Sigmoid colon (tissue), 7 donors: Measurements from ENCODE around the gene BCKDK. TPM values are rescaled to one million over a fixed set of nuclear protein-coding genes. Genes with fewer than 3 reads are reported as not detected.
A peak's percentile ranks its signal among the peaks of the same experiment; 100 is the strongest.

ENCODE experiments used
- DNase-seq: peaks from one replicate; pipeline ENCODE4 v3.0.0-alpha.2; 2019
- H3K27ac ChIP-seq, 4 donors: fragments of 200-600 bp; sonication (generic); one replicate each; pipeline ENCODE4 v1.5.1; 2016 to 2019; ENCODE audit warnings: mild to moderate bottlenecking in 1 of 4
- H3K27me3 ChIP-seq, 3 donors: fragments of 200-600 bp; sonication (generic); one replicate each; pipeline ENCODE4 v1.5.1; 2019; ENCODE audit warnings: mild to moderate bottlenecking in 1 of 3
- H3K36me3 ChIP-seq, 4 donors: fragments of 200-600 bp; sonication (generic); one replicate each; pipeline ENCODE4 v1.5.1; 2016 to 2019
- H3K4me1 ChIP-seq, 4 donors: fragments of 200-600 bp; sonication (generic); one replicate each; pipeline ENCODE4 v1.5.1; 2017 to 2019
- H3K4me3 ChIP-seq, 4 donors: fragments of 200-600 bp; sonication (generic); one replicate each; pipeline ENCODE4 v1.5.1; 2017 to 2019; ENCODE audit warnings: mild to moderate bottlenecking in 2 of 4, moderate library complexity in 1 of 4
- H3K9me3 ChIP-seq, 4 donors: fragments of 200-600 bp in 3 of 4; sonication (generic) in 3 of 4; one replicate each; pipeline versions ENCODE4 v1.5.1 to v1.6.1; 2013 to 2019
- CTCF ChIP-seq, 4 experiments: fragments of 450-650 bp in 3 of 4; fragments of 200-600 bp in 1 of 4; IDR thresholded peaks; one replicate each; pipeline ENCODE4 v1.5.1; 2016 to 2019; ENCODE audit warnings: antibody characterized with exemption in 4 of 4, mild to moderate bottlenecking in 3 of 4, moderate library complexity in 2 of 4
- EP300 ChIP-seq, 4 donors: sonication (generic); formaldehyde crosslinking; IDR thresholded peaks; one replicate each; pipeline ENCODE4 v1.6.1; 2017; ENCODE audit warnings: antibody characterized with exemption in 4 of 4
- POLR2A ChIP-seq, 2 donors: fragments of 450-650 bp; IDR thresholded peaks; one replicate each; pipeline ENCODE4 v1.6.1; 2016; ENCODE audit warnings: antibody characterized with exemption in 2 of 2, mild to moderate bottlenecking in 2 of 2, moderate library complexity in 2 of 2
- POLR2AphosphoS5 ChIP-seq, 4 donors: sonication (generic); formaldehyde crosslinking; IDR thresholded peaks; one replicate each; pipeline ENCODE4 v1.6.1; 2017; ENCODE audit warnings: antibody characterized with exemption in 4 of 4
- WGBS, 2 donors: extraction: QIAGEN DNeasy Blood & Tissue Kit; methylation state at CpG; one replicate each; pipeline ENCODE4 v1.1.7; 2013; 5-methylcytosine and 5-hydroxymethylcytosine counted together
- intact Hi-C: fragments of 100-400 bp; cut with DNase I; formaldehyde crosslinking; loops from one replicate; pipeline ENCODE4 v1.15.1; 2023
- polyA plus RNA-seq, 3 donors: library from polyadenylated mRNA; stranded (reverse); fragments of 200-250 nt; gene quantifications; one replicate each; pipeline ENCODE4 v1.2.3, GENCODE V29; 2013
- total RNA-seq, 4 donors: library from RNA; depleted of rRNA; stranded (reverse); fragments of >200 nt; gene quantifications; one replicate each; pipeline ENCODE4 v1.1.0, GENCODE V29; 2016
- donor health status: healthy with polysubstance abuse.
- donor health status: Bipolar disorder and iron deficiency.
- donor health status: healthy.

Gene BCKDK
- total and polyA plus RNA-seq, 7 donors: 21.6 to 42.7 (median 33.2) TPM

- WGBS, 2 donors: 76 to 86% methylated on average over 14 of the region's 14 CpGs
- Histone ChIP-seq H3K9me3 (no peaks in the 10 kb centered on the region), H3K4me3 (no peak overlapping the region), H3K36me3 (peaks cover 39 to 93% (median 43%) of the 10 kb centered on the region in 4 donors), H3K4me1 (no peaks in the 10 kb centered on the region), H3K27me3 (no peaks in the 10 kb centered on the region), H3K27ac (no peak overlapping the region)
- TF ChIP-seq POLR2A (IDR thresholded peaks at IDR 0.05) (no peak), POLR2AphosphoS5 (IDR thresholded peaks at IDR 0.05) (no peak)
- intact Hi-C loops: no loop called here
- peak; percentile 55 for DNase-seq
Measured at GRCh38 chr16:31082368-31083045, 25.7 kb upstream of the BCKDK start.

- intact Hi-C loops: no loop called here
- Histone ChIP-seq H3K27ac (no peak overlapping the region), H3K9me3 (no peaks in the 10 kb centered on the region), H3K4me3 (no peak overlapping the region), H3K36me3 (peaks cover 34 to 93% (median 39%) of the 10 kb centered on the region in 4 donors), H3K4me1 (no peaks in the 10 kb centered on the region), H3K27me3 (no peaks in the 10 kb centered on the region)
- WGBS, 2 donors: 84 to 86% methylated on average over 9 of the region's 9 CpGs
- TF ChIP-seq EP300 (IDR thresholded peaks at IDR 0.05) (no peak), POLR2A (IDR thresholded peaks at IDR 0.05) (no peak), POLR2AphosphoS5 (IDR thresholded peaks at IDR 0.05) (no peak), CTCF (IDR thresholded peaks at IDR 0.05) (no peak)
- DNase-seq: peak; percentile 62
Measured at GRCh38 chr16:31083081-31083480, 25.1 kb upstream of the BCKDK start.

GRCh38 chr16:31083556-31083955 lies 24.6 kb upstream of the BCKDK start:
- 71 to 74% methylated on average over 5 of the region's 5 CpGs for WGBS, 2 donors
- H3K27me3 ChIP-seq: no peaks in the 10 kb centered on the region
- TF ChIP-seq CTCF (IDR thresholded peaks at IDR 0.05) (no peak), POLR2A (IDR thresholded peaks at IDR 0.05) (no peak), EP300 (IDR thresholded peaks at IDR 0.05) (no peak), POLR2AphosphoS5 (IDR thresholded peaks at IDR 0.05) (no peak)
- no peak for DNase-seq
- no peaks in the 10 kb centered on the region for H3K4me1 ChIP-seq
- H3K36me3 ChIP-seq: peaks cover 29 to 92% (median 34%) of the 10 kb centered on the region in 4 donors
- H3K4me3 ChIP-seq: no peak overlapping the region
- H3K27ac ChIP-seq: no peak overlapping the region
- intact Hi-C loops: no loop called here
- H3K9me3 ChIP-seq: no peaks in the 10 kb centered on the region

GRCh38 chr16:31083981-31084380 lies 24.2 kb upstream of the BCKDK start:
- intact Hi-C loops: no loop called here
- no peaks in the 10 kb centered on the region for H3K9me3 ChIP-seq
- no peak overlapping the region for H3K4me3 ChIP-seq
- no peak for TF ChIP-seq POLR2AphosphoS5 (IDR thresholded peaks at IDR 0.05)
- no peak for TF ChIP-seq POLR2A (IDR thresholded peaks at IDR 0.05)
- no peak for TF ChIP-seq CTCF (IDR thresholded peaks at IDR 0.05)
- TF ChIP-seq EP300 (IDR thresholded peaks at IDR 0.05): no peak
- H3K27me3 ChIP-seq: no peaks in the 10 kb centered on the region
- DNase-seq: peak; percentile 55
- no peaks in the 10 kb centered on the region for H3K4me1 ChIP-seq
- peaks cover 25 to 88% (median 32%) of the 10 kb centered on the region in 4 donors for H3K36me3 ChIP-seq
- 91% methylated on average over 13 of the region's 13 CpGs for WGBS, 2 donors
- H3K27ac ChIP-seq: no peak overlapping the region

GRCh38 chr16:31084584-31085302 lies 23.4 kb upstream of the BCKDK start:
- Histone ChIP-seq H3K9me3 (no peaks in the 10 kb centered on the region), H3K27me3 (no peaks in the 10 kb centered on the region), H3K4me3 (no peak overlapping the region), H3K4me1 (no peaks in the 10 kb centered on the region), H3K36me3 (peaks cover 18 to 86% (median 27%) of the 10 kb centered on the region in 4 donors), H3K27ac (no peak overlapping the region)
- intact Hi-C loops: no loop called here
- 90 to 93% methylated on average over 16 of the region's 16 CpGs for WGBS, 2 donors
- DNase-seq: peak; percentile 61
- no peak for TF ChIP-seq POLR2A (IDR thresholded peaks at IDR 0.05)
